Activated CD4-positive, alpha-beta T cell treated with anti-CD3 and anti-CD28 coated beads for 36 hours (primary cell): ENCODE results near the gene ADAMTS12. TPM values are rescaled to one million over a fixed set of nuclear protein-coding genes. Genes with fewer than 3 reads are reported as not detected.
A peak's percentile ranks its signal among the peaks of the same experiment; 100 is the strongest.
"Not testable (repeated sequence)": the region's sequence is repeated elsewhere in the genome, so short reads cannot be mapped to it uniquely, and the experiment has no call there.

ENCODE experiments used
- ATAC-seq: fragments of 200-7000 bp; cut with Tn5 transposase; one replicate; pipeline ENCODE4 v1.10.0; 2021; ENCODE audit warnings: mild to moderate bottlenecking, moderate library complexity
- CTCF ChIA-PET: fragments of 350-600 bp; sonication (Branson Sonifier 250); formaldehyde crosslinking; loops from one replicate; lab custom pipeline; 2021; ENCODE audit warnings: antibody characterized with exemption; lab: Charles Lee
- POLR2A ChIA-PET: fragments of 350-600 bp; sonication (Branson Sonifier 250); formaldehyde crosslinking; loops from one replicate; lab custom pipeline; 2021; ENCODE audit warnings: antibody characterized with exemption, inconsistent platforms; lab: Charles Lee
- DNase-seq: peaks from one replicate; pipeline ENCODE4 v3.0.0-alpha.2; 2020
- H3K27ac Mint-ChIP-seq: one replicate; pipeline ENCODE4 v1.8.0; 2021; ENCODE audit warnings: mixed read lengths
- H3K27me3 Mint-ChIP-seq: one replicate; pipeline ENCODE4 v1.8.0; 2021; ENCODE audit warnings: mixed read lengths
- H3K36me3 Mint-ChIP-seq: one replicate; pipeline ENCODE4 v1.8.0; 2021; ENCODE audit warnings: low read depth, mixed read lengths
- H3K4me1 Mint-ChIP-seq: one replicate; pipeline ENCODE4 v1.8.0; 2021; ENCODE audit warnings: mixed read lengths
- H3K4me3 Mint-ChIP-seq: one replicate; pipeline ENCODE4 v1.8.0; 2021; ENCODE audit warnings: mild to moderate bottlenecking, moderate library complexity, mixed read lengths
- H3K9me3 Mint-ChIP-seq: one replicate; pipeline ENCODE4 v1.8.0; 2021; ENCODE audit warnings: low read depth, mixed read lengths
- intact Hi-C, 2 experiments: fragments of 100-400 bp; cut with DNase I in 1 of 2; cut with micrococcal nuclease in 1 of 2; formaldehyde crosslinking; loops; one replicate each; pipeline versions ENCODE4 v1.14.2 to v1.15.1; 2022 to 2024; cut with DNase I, micrococcal nuclease
- total RNA-seq, 2 experiments: library from RNA; stranded (reverse); gene quantifications; one replicate each; pipeline ENCODE4 v1.2.3, GENCODE V29; 2021

Gene ADAMTS12
- total RNA-seq, 2 experiments from 2014 or later: not detected

DNA sequence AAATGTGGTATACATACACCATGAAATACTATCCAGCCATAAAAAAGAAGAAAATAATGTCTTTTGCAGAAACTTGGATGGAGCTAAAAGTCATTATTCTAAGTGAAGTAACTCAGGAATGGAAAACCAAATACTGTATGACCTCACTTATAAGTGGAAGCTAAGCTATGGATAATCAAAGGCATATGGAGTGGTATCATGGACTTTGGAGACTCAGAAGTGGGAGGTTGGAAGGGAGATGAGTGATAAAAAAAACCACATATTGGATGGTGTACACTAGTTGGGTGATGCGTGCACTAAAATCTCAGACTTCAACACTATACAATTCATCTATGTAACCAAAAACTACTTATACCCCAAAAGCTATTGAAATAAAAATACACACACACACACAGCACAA, 24.5 kb downstream of the ADAMTS12 start:
- H3K9me3 Mint-ChIP-seq: peaks cover 25% of the 10 kb centered on the region

DNA sequence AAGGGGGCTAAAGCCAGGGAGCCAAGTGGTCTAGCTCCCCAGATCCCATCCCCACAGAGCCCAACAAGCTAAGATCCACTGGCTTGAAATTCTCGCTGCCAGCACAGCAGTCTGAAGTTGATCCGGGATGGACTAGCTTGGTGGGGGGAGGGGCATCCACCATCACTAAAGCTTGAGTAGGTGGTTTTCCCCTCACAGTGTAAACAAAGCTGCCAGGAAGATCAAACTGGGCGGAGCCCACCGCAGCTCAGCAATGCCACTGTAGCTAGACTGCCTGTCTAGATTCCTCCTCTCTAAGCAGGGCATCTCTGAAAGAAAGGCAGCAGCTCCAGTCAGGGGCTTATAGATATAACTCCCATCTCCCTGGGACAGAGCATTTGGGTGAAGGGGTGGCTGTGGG, 32.6 kb downstream of the ADAMTS12 start:
- CTCF ChIA-PET: interaction anchor here (0.7 kb wide), 1 partner anchor 1133 kb away, joined by 5 read pairs; no protein-coding TSS in a partner anchor
- intact Hi-C loops, H3K27ac Mint-ChIP-seq, H3K27me3 Mint-ChIP-seq, H3K36me3 Mint-ChIP-seq, H3K4me3 Mint-ChIP-seq, H3K9me3 Mint-ChIP-seq, POLR2A ChIA-PET: not testable (repeated sequence)
- H3K4me1 Mint-ChIP-seq: peaks cover 12% of the 10 kb centered on the region
- ATAC-seq (peak; percentile 44), DNase-seq (peak; percentile 56)

More for the DNA sequence above, 24.5 kb downstream of the ADAMTS12 start:
- POLR2A ChIA-PET: no interaction called here
- Mint-ChIP-seq H3K4me1 (no peaks in the 10 kb centered on the region), H3K36me3 (no peaks in the 10 kb centered on the region), H3K27me3 (peaks cover 5% of the 10 kb centered on the region), H3K27ac (no peak overlapping the region), H3K4me3 (no peak overlapping the region)
- intact Hi-C loops: no loop called here
- ATAC-seq (no peak), DNase-seq (no peak)
- CTCF ChIA-PET: interaction anchor here (0.6 kb wide), 1 partner anchor 1151 kb away, joined by 3 read pairs; no protein-coding TSS in a partner anchor

DNA sequence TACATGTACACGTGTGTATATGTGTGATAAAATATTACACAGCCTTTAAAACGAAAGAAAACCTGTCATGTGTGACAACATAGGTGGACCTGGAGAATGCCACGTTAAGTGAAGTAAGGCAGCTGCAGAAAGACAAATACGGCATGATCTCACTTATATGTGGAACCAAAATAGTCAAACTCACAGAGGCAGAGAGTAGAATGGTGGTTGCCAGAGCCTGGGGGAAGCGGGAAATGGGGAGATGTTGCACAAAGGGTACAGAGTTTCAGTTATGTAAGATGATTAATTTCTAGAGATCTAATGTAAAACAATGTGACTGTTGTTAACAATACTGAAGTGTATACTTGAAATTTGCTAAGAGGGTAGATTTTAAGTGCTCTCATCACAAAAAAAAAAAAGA, 34.8 kb downstream of the ADAMTS12 start:
- ATAC-seq (no peak), DNase-seq (no peak)
- peaks cover 2% of the 10 kb centered on the region for H3K27me3 Mint-ChIP-seq
- H3K4me1 Mint-ChIP-seq: peaks cover 12% of the 10 kb centered on the region
- CTCF ChIA-PET: interaction anchor here (0.7 kb wide), 1 partner anchor 26 kb away, joined by 3 read pairs; no protein-coding TSS in a partner anchor
- no peaks in the 10 kb centered on the region for H3K36me3 Mint-ChIP-seq
- H3K27ac Mint-ChIP-seq: no peak overlapping the region
- intact Hi-C loops: no loop called here
- POLR2A ChIA-PET: no interaction called here
- no peak overlapping the region for H3K4me3 Mint-ChIP-seq
- no peaks in the 10 kb centered on the region for H3K9me3 Mint-ChIP-seq

DNA sequence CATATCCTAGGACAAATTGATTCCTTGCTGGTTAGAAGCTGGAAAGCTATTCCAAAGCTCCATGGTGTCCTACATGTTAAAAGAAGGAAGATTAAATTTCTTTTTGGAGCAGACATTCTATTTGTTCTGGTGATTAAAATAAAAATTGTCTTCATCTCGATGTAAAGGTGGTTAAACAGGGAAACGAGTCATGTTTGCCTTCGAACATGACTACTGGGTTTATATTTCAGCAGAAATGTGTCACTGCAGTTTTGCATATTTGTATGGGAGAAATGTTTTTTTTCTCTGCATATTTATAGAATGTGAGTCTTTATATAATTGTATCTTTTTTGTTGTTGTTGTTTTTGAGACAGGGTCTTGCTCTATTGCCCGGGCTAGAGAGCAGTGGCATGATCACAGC, 36.4 kb downstream of the ADAMTS12 start:
- ATAC-seq (no peak), DNase-seq (no peak)
- no peak overlapping the region for H3K27ac Mint-ChIP-seq
- POLR2A ChIA-PET: no interaction called here
- no peaks in the 10 kb centered on the region for H3K9me3 Mint-ChIP-seq
- H3K4me1 Mint-ChIP-seq: peaks cover 14% of the 10 kb centered on the region
- H3K27me3 Mint-ChIP-seq: peaks cover 2% of the 10 kb centered on the region
- CTCF ChIA-PET: no interaction called here
- intact Hi-C loops: no loop called here
- H3K36me3 Mint-ChIP-seq: no peaks in the 10 kb centered on the region
- H3K4me3 Mint-ChIP-seq: no peak overlapping the region

DNA sequence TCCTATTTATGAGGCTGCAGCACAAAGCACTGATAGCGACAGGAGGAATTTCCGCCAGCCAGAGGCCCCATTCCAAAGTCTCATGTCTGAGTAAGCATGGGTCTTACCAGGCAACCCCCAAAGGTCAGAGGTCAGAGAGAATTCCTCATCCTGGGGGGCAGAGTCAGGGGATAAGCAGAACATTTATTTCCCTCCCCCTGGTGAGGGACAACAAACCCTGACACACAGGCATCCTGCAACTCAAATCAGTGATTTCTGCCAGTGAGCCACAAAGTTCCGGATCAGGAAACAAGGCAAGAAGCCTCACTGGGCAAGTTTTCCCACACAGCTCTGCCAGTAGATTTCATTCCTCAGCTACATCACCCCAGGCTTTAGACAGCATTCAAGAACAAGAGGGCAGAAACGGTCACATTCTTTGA, 37.0 kb downstream of the ADAMTS12 start:
- ChIA-PET CTCF (no interaction called here), POLR2A (no interaction called here)
- Mint-ChIP-seq H3K27me3 (peaks cover 2% of the 10 kb centered on the region), H3K4me3 (no peak overlapping the region), H3K4me1 (peaks cover 20% of the 10 kb centered on the region), H3K27ac (no peak overlapping the region), H3K36me3 (no peaks in the 10 kb centered on the region), H3K9me3 (no peaks in the 10 kb centered on the region)
- no peak for DNase-seq
- intact Hi-C loops: no loop called here
- no peak for ATAC-seq

DNA sequence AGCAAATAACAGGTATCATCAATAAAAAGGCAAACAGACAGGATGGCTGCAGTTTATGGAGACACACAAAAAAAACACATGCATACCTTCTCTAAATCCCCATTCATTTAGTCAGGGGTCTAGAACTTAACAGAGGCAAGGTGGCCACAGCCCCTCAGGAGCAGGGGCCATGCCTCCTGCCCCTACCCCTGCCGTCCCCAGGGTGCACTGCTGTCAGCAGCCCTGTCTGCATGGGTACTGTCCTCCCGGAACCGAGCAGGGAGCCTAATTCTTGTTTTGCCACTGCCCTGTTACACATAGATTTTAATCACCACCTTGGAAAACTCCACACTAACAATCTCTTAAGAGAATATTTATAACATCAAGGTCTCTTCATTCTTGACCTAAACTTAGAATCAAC, 39.0 kb downstream of the ADAMTS12 start:
- intact Hi-C loops: no loop called here
- no peaks in the 10 kb centered on the region for H3K9me3 Mint-ChIP-seq
- no peak overlapping the region for H3K4me3 Mint-ChIP-seq
- ATAC-seq (no peak), DNase-seq (no peak)
- H3K36me3 Mint-ChIP-seq: no peaks in the 10 kb centered on the region
- peaks cover 2% of the 10 kb centered on the region for H3K27me3 Mint-ChIP-seq
- ChIA-PET CTCF (interaction anchor here (0.8 kb wide), 1 partner anchor 501 kb away, joined by 3 read pairs; no protein-coding TSS in a partner anchor), POLR2A (no interaction called here)
- peaks cover 12% of the 10 kb centered on the region for H3K4me1 Mint-ChIP-seq
- H3K27ac Mint-ChIP-seq: no peak overlapping the region

DNA sequence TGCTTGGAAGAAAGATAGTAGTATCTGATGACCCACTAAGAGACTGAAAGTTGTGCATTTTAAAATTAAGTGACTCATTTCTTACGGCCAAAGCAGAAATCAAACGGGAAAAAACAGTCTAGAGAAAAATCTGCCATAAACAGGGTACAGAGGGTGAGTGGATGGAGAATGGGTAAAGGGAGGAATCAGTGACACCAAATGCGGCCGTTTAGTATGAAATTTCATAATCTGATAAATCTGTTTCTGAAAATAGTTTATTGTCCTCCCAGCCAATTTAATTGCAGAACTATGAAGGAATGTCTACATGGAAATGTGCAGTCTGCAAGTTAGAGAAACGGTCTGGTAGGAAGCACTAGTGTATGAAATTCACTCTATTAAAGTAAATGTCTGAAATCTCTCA, 39.5 kb downstream of the ADAMTS12 start:
- POLR2A ChIA-PET: no interaction called here
- intact Hi-C loops: no loop called here

DNA sequence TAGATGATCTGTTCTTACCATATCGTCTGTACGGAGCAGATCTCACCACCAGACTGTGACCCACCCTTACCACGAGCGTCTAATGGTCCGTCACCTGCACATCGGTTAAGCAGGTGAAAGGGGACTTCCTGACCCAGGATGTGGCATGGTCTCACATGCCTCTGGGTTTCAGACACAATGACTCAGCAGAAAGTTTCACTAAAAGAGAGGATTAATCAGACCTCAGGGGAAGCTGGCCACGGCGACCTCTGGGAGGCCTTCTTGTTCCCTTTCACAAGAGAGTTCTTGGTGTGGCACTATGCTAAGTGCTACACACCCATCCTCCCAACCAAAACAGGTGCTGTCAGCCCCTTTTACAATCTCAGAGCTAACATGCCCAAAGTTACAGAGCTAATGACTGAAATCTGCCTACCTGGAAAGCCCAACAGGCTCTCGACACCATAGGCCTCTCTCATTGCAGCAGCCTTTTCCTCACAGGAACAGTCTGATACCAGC, 41.6 kb downstream of the ADAMTS12 start:
- POLR2A ChIA-PET: no interaction called here
- no peak overlapping the region for H3K4me3 Mint-ChIP-seq
- no peak overlapping the region for H3K27ac Mint-ChIP-seq
- DNase-seq (peak; percentile 57), ATAC-seq (peak; percentile 91)
- CTCF ChIA-PET: interaction anchor here (0.6 kb wide), 1 partner anchor 566 kb away, joined by 4 read pairs; no protein-coding TSS in a partner anchor
- H3K27me3 Mint-ChIP-seq: no peaks in the 10 kb centered on the region
- H3K36me3 Mint-ChIP-seq: no peaks in the 10 kb centered on the region
- intact Hi-C loops: no loop called here
- H3K9me3 Mint-ChIP-seq: no peaks in the 10 kb centered on the region
- peaks cover 8% of the 10 kb centered on the region for H3K4me1 Mint-ChIP-seq

More for the DNA sequence above, 39.5 kb downstream of the ADAMTS12 start:
- Mint-ChIP-seq H3K27me3 (peaks cover 2% of the 10 kb centered on the region), H3K4me3 (no peak overlapping the region), H3K4me1 (peaks cover 12% of the 10 kb centered on the region), H3K27ac (no peak overlapping the region), H3K9me3 (no peaks in the 10 kb centered on the region), H3K36me3 (no peaks in the 10 kb centered on the region)
- CTCF ChIA-PET: no interaction called here
- ATAC-seq: no peak
- no peak for DNase-seq

DNA sequence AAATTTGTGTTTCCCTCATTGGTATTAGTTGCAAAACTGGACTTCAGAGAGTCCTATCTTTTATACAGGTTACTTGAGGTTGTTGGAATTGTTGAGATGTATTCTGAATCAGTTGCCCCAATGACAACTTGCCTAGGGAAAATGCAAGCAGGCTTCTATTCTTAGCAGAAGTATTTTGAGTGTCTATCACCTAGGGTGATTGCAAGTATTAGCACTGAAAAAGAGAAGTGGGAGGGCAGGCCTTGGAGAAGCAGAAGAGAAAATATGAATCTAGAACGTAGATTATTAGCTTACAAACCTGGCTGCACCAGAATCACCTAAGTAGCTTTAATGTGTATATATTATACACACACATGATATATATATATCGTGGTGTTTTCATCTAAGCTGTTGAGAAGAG, 43.2 kb downstream of the ADAMTS12 start:
- ChIA-PET POLR2A (no interaction called here), CTCF (interaction anchor here (0.6 to 0.7 kb wide), 2 partner anchors 92 to 260 kb away, joined by 3 read pairs; no protein-coding TSS in a partner anchor)
- Mint-ChIP-seq H3K27ac (no peak overlapping the region), H3K27me3 (no peaks in the 10 kb centered on the region), H3K4me3 (no peak overlapping the region), H3K9me3 (peaks cover 2% of the 10 kb centered on the region), H3K4me1 (peaks cover 8% of the 10 kb centered on the region), H3K36me3 (no peaks in the 10 kb centered on the region)
- DNase-seq (no peak), ATAC-seq (no peak)
- intact Hi-C loops: no loop called here

DNA sequence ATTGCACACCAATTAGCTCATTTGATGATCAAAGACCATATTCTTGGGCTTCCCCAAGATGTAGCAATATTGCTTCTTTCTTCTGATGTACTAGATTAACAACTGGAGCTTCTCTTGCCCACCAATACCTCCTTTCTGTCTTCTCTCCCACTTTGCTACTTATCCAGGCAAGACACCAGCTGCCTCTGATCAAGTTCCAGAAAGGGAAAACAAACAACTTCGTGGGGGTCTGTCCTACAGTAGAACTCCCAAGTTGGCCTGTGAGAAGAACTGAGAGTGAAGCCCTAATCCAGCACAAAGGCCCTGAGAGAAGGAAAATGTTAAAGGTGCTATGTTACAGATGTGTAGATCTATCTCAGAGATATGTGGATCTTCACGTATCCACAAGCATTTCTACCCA, 44.9 kb downstream of the ADAMTS12 start:
- no peaks in the 10 kb centered on the region for H3K27me3 Mint-ChIP-seq
- no peaks in the 10 kb centered on the region for H3K36me3 Mint-ChIP-seq
- ChIA-PET POLR2A (no interaction called here), CTCF (interaction anchor here (0.8 kb wide), 1 partner anchor 197 kb away, joined by 4 read pairs; no protein-coding TSS in a partner anchor)
- intact Hi-C loops: no loop called here
- H3K9me3 Mint-ChIP-seq: peaks cover 7% of the 10 kb centered on the region
- H3K4me3 Mint-ChIP-seq: no peak overlapping the region
- no peak overlapping the region for H3K27ac Mint-ChIP-seq
- H3K4me1 Mint-ChIP-seq: peaks cover 10% of the 10 kb centered on the region
- DNase-seq (no peak), ATAC-seq (no peak)

DNA sequence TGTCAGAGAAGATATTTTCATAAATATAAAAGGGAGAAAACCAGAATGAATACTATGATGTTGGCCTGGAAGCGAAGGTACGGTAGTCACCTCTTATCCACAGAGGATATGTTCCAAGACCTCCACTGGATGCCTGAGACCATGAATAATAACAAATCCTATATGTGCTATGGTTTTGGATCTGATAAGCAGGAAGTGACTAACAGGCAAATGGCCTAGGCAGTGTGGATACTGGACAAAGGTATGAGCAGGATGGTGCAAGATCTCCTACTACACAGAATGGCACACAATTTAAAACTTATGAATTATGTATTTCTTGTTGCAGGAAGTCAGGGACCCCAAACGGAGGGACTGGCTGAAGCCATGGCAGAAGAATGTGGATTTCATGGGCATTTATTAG, 48.2 kb downstream of the ADAMTS12 start:
- ChIA-PET CTCF (no interaction called here), POLR2A (no interaction called here)
- intact Hi-C loops: no loop called here
- Mint-ChIP-seq H3K4me3 (no peak overlapping the region), H3K27me3 (no peaks in the 10 kb centered on the region), H3K36me3 (no peaks in the 10 kb centered on the region), H3K9me3 (peaks cover 7% of the 10 kb centered on the region), H3K4me1 (peaks cover 11% of the 10 kb centered on the region), H3K27ac (no peak overlapping the region)
- ATAC-seq (no peak), DNase-seq (no peak)

DNA sequence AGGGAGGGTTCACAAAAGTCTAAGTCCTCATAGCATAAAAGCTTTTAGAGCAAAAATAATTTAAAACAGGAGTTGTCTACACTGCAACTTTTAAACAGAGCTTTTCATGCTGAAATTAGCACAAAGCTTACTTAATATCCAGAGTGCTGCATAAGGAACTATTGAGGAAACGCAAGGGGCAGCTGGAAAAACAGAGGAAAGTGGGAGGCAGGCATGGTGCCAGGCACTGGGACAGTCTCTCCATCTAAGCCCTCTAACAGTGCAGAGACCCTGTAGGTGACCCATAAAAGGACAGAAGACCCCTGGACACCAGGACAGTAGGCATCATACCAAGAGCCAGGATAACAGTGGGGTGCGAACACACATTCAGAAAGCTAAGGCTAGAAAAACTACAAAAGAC, 49.3 kb downstream of the ADAMTS12 start:
- CTCF ChIA-PET: no interaction called here
- no peak for DNase-seq
- POLR2A ChIA-PET: no interaction called here
- H3K27me3 Mint-ChIP-seq: no peaks in the 10 kb centered on the region
- no peak overlapping the region for H3K27ac Mint-ChIP-seq
- intact Hi-C loops: no loop called here
- no peaks in the 10 kb centered on the region for H3K36me3 Mint-ChIP-seq
- no peak overlapping the region for H3K4me3 Mint-ChIP-seq
- peaks cover 7% of the 10 kb centered on the region for H3K9me3 Mint-ChIP-seq
- H3K4me1 Mint-ChIP-seq: peaks cover 11% of the 10 kb centered on the region
- ATAC-seq: no peak
